HG03575 (cell line): Measurements from ENCODE around the gene STK11IP.

Source experiments
- ATAC-seq: cut with Tn5 transposase; IDR thresholded peaks from one replicate; pipeline ENCODE4 v1.9.1; 2021; ENCODE audit not compliant: unreplicated experiment, insufficient number of reproducible peaks, low FRiP score; ENCODE audit errors: extremely low read depth

Gene STK11IP

GRCh38 chr2:219575566-219576504, 21.8 kb upstream of the STK11IP start:
- ATAC-seq = no peak

GRCh38 chr2:219576505-219577388, 20.9 kb upstream of the STK11IP start:
- ATAC-seq = no peak

GRCh38 chr2:219578811-219579613, 18.6 kb upstream of the STK11IP start:
- no peak for ATAC-seq

- ATAC-seq = no peak
These were observed 16.3 kb upstream of the STK11IP start for GRCh38 chr2:219581346-219581745.

GRCh38 chr2:219591091-219591490, 6.6 kb upstream of the STK11IP start:
- no peak for ATAC-seq

GRCh38 chr2:219592736-219593135, 4.9 kb upstream of the STK11IP start:
- no peak for ATAC-seq

GRCh38 chr2:219593154-219593553, 4.5 kb upstream of the STK11IP start:
- no peak for ATAC-seq

- ATAC-seq = no peak
These were observed 2.4 kb upstream of the STK11IP start for GRCh38 chr2:219595256-219595655.

- ATAC-seq = no peak
These were observed 604 bp upstream of the STK11IP start for GRCh38 chr2:219596954-219597551.

- no peak for ATAC-seq
These were observed 836 bp downstream of the STK11IP start for GRCh38 chr2:219598308-219599078.

- ATAC-seq = no peak
These were observed 6.1 kb downstream of the STK11IP start for GRCh38 chr2:219603771-219604170.

GRCh38 chr2:219605607-219605954, 7.9 kb downstream of the STK11IP start:
- ATAC-seq = no peak

GRCh38 chr2:219607931-219608330, 10.3 kb downstream of the STK11IP start:
- ATAC-seq = no peak

GRCh38 chr2:219608399-219608964, 10.8 kb downstream of the STK11IP start:
- no peak for ATAC-seq

GRCh38 chr2:219609149-219609750, 11.6 kb downstream of the STK11IP start:
- no peak for ATAC-seq

GRCh38 chr2:219611306-219611705, 13.6 kb downstream of the STK11IP start:
- no peak for ATAC-seq

- ATAC-seq = no peak
These were observed 14.4 kb downstream of the STK11IP start for GRCh38 chr2:219611866-219612576.
